Kidney (tissue), 14 donors: ENCODE measurements around the gene PODN. TPM values are rescaled to one million over a fixed set of nuclear protein-coding genes. Genes with fewer than 3 reads are reported as not detected.

ENCODE experiments used
- DNase-seq, 5 donors: peaks; one replicate each; pipeline ENCODE4 v3.0.0-alpha.2; 2013 to 2020
- FAIRE-seq: peaks from 2 replicates; lab custom pipeline; 2012; peaks lifted over from hg19 to GRCh38; lab: Jason Lieb, UNC
- H3K27ac ChIP-seq, 2 donors: one replicate each; pipeline ENCODE4 v1.7.0; 2013; ENCODE audit warnings: low read depth in 2 of 2, low read length in 2 of 2, inconsistent platforms in 1 of 2
- H3K27me3 ChIP-seq: one replicate; pipeline ENCODE4 v1.7.1; 2013; ENCODE audit warnings: low read length, inconsistent platforms; ENCODE audit not compliant: control insufficient read depth, insufficient read depth
- H3K36me3 ChIP-seq, 3 donors: one replicate each; pipeline versions ENCODE4 v1.7.0 to v1.7.1; 2013; ENCODE audit warnings: low read length in 3 of 3, control low read depth in 1 of 3, inconsistent platforms in 1 of 3; ENCODE audit not compliant: insufficient read depth in 3 of 3, control insufficient read depth in 2 of 3
- H3K4me1 ChIP-seq, 3 donors: one replicate each; pipeline versions ENCODE4 v1.7.0 to v1.7.1; 2013; ENCODE audit warnings: low read length in 3 of 3, inconsistent platforms in 1 of 3, low read depth in 1 of 3; ENCODE audit not compliant: control insufficient read depth in 2 of 3, insufficient read depth in 2 of 3
- H3K4me3 ChIP-seq, 3 donors: one replicate each; pipeline versions ENCODE4 v1.7.0 to v1.8.1; 2013; ENCODE audit warnings: low read length in 3 of 3, control low read depth in 1 of 3, inconsistent platforms in 1 of 3
- H3K9ac ChIP-seq, 3 donors: one replicate each; pipeline versions ENCODE4 v1.7.0 to v1.7.1; 2013; ENCODE audit warnings: low read length in 3 of 3, control low read depth in 1 of 3, inconsistent platforms in 1 of 3
- H3K9me3 ChIP-seq, 3 donors: one replicate each; pipeline versions ENCODE4 v1.7.0 to v1.7.1; 2013; ENCODE audit warnings: low read length in 3 of 3, control low read depth in 1 of 3, inconsistent platforms in 1 of 3; ENCODE audit not compliant: control insufficient read depth in 2 of 3, insufficient read depth in 1 of 3
- CTCF ChIP-seq: IDR thresholded peaks from 3 replicates; pipeline ENCODE4 v1.5.1; 2012; ENCODE audit warnings: mild to moderate bottlenecking, moderate library complexity, borderline replicate concordance; ENCODE audit not compliant: insufficient read depth; ENCODE audit errors: extremely low read depth
- intact Hi-C: fragments of 100-400 bp; cut with DNase I; formaldehyde crosslinking; loops from one replicate; pipeline ENCODE4 v1.11.1; 2022
- polyA plus RNA-seq: library from polyadenylated mRNA; stranded (reverse); fragments of 350-450 nt; fragmentation: Illumina TruSeq; extraction: RNeasy Lipid Tissue Mini Kit (QIAGEN cat#74804); gene quantifications from one replicate; pipeline ENCODE4 v1.2.3, GENCODE V29; 2014; ENCODE audit warnings: low read depth, low replicate concordance; ENCODE audit not compliant: insufficient read depth
- total RNA-seq: library from RNA; stranded (reverse); fragmentation: NEBNext Ultra II Directional; extraction: Animal tissue kit (Norgen Biotek cat#: 25700); gene quantifications from one replicate; pipeline ENCODE4 v1.2.1, GENCODE V29; 2021
- donor health status: control.
- donor health status: control.
- donor health status: control.
- donor health status: control.
- donor health status: control.
- donor health status: DM: yes; HTN: yes; CAD: no.
- donor health status: Normal renal cell carcinoma (clear cell type).

PODN gene
- total and polyA plus RNA-seq, 2 donors from 2014 or later = 1.4 to 8.1 TPM

- no peaks in the 10 kb centered on the region for H3K9me3 ChIP-seq
- no peak overlapping the region for H3K4me3 ChIP-seq
- TF ChIP-seq CTCF = no peak
- DNase-seq (peak in 1 of 5 donors; percentile 40), FAIRE-seq (no peak)
- H3K9ac ChIP-seq = no peak overlapping the region
- no peak overlapping the region for H3K27ac ChIP-seq
- peaks cover 0 to 24% (median 6%) of the 10 kb centered on the region in 3 donors for H3K4me1 ChIP-seq
- intact Hi-C loops = no loop called here
- no peaks in the 10 kb centered on the region for H3K27me3 ChIP-seq
- no peaks in the 10 kb centered on the region for H3K36me3 ChIP-seq
Measured at GRCh38 chr1:53122961-53123413, 61.0 kb downstream of the PODN start.

GRCh38 chr1:53123453-53124140 lies 61.6 kb downstream of the PODN start:
- Histone ChIP-seq H3K4me3 (no peak overlapping the region), H3K27ac (no peak overlapping the region), H3K9ac (no peak overlapping the region), H3K27me3 (no peaks in the 10 kb centered on the region), H3K9me3 (no peaks in the 10 kb centered on the region), H3K36me3 (no peaks in the 10 kb centered on the region), H3K4me1 (peaks cover 0 to 24% (median 6%) of the 10 kb centered on the region in 3 donors)
- FAIRE-seq = no peak
- peak in 1 of 5 donors; percentile 74 for DNase-seq
- intact Hi-C loops = no loop called here
- TF ChIP-seq CTCF = no peak

- Histone ChIP-seq H3K9me3 (no peaks in the 10 kb centered on the region), H3K27ac (no peak overlapping the region), H3K9ac (no peak overlapping the region), H3K4me3 (no peak overlapping the region), H3K27me3 (no peaks in the 10 kb centered on the region), H3K36me3 (no peaks in the 10 kb centered on the region), H3K4me1 (peaks cover 0 to 17% (median 6%) of the 10 kb centered on the region in 3 donors)
- intact Hi-C loops = no loop called here
- DNase-seq (peak in 1 of 5 donors; percentile 17), FAIRE-seq (no peak)
- TF ChIP-seq CTCF = no peak
Measured at GRCh38 chr1:53125122-53125521, 63.1 kb downstream of the PODN start.
